Cerebellar nuclear complex (tissue), 1 donor: ENCODE measurements around the gene GIN1.
"Not testable (repeated sequence)": the region's sequence is repeated elsewhere in the genome, so short reads cannot be mapped to it uniquely, and the experiment has no call there.

ENCODE experiments used
- DNase-seq, 2 experiments: peaks; one replicate each; lab custom pipeline; 2025; lab: John Stamatoyannopoulos, UW

Gene GIN1, protein sequence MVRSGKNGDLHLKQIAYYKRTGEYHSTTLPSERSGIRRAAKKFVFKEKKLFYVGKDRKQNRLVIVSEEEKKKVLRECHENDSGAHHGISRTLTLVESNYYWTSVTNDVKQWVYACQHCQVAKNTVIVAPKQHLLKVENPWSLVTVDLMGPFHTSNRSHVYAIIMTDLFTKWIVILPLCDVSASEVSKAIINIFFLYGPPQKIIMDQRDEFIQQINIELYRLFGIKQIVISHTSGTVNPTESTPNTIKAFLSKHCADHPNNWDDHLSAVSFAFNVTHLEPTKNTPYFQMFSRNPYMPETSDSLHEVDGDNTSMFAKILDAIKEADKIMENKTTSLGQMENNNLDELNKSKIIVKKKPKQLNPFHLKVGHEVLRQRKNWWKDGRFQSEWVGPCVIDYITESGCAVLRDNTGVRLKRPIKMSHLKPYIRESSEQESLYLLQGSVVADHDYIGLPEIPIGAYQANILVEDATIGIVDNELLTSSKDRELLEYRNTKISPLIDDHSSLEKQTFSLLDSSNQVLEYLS

DNA sequence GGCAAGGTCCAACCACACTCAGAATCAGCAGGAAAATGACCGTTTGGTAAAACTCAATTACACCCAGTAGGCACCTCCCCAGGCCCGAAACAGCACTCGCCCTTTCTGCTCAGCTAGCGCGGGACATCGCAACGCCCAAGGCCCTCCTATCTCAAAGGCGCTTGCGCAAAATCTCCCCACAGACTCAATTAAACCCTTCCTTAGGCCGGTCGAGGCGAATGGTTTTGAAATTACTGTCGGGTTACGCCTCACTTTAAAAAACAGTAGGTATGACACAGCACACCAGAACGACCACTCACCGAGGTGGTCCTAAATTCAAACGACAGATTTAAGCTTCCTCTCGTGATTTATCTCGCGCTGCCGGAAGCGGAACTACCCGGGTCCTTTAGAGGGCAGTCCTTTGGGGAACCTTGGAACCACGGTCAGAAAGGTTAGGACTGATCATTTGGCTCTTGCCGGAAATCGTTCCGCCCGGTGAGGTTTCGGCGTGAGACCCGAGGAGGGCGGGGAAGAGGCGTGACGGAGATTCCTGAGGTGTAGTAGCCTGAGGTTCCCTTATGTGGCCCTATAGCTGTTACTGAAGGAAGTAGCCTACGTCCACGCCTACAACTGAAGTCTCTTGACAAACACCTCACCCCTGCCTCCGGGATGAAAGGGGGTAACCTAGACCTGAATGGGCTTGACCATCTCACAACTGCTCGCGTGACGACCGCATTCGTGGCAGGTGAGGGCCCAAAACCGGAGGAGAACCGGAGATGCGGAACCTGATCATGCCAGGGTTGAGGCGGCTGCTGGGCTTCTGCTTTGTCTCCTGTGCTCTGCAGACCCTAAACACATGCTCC, at the start of gene GIN1, which contains the start of gene PPIP5K2:
Gene GIN1, minus strand, starts transcription at position 374 of the 842 bp plus-strand sequence. CDS start 11,431 bp downstream, outside the sequence.
Gene PPIP5K2, plus strand, starts transcription at position 537 of the 842 bp plus-strand sequence. CDS start 9,289 bp downstream, outside the sequence.
- DNase-seq, result peak; percentile 69 to 97

- no peak for DNase-seq
Observed at GRCh38 chr5:103166706-103167105, 46.8 kb upstream of the GIN1 start.

DNA sequence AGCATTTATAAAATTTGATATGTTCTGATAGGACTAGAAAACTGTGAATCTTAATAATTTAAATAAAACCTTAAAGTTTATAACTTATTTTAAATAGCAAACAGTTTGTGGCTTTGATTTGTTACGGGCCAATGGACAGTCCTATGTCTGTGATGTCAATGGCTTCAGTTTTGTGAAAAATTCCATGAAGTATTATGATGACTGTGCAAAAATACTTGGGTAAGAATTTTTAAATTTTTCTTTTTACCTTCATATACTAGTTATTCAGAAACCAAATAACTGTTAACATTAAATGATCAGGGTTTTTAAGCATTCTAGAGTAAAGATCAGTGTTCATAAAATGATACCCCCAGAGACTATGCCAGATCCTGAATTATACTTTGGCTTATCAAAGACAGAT, 31.2 kb upstream of the GIN1 start:
- DNase-seq, result no peak

GRCh38 chr5:103148213-103148612, 28.3 kb upstream of the GIN1 start:
- no peak for DNase-seq

- no peak for DNase-seq
Observed at GRCh38 chr5:103145196-103145595, 25.3 kb upstream of the GIN1 start.

GRCh38 chr5:103142132-103142531, 22.2 kb upstream of the GIN1 start:
- not testable (repeated sequence) for DNase-seq

DNA sequence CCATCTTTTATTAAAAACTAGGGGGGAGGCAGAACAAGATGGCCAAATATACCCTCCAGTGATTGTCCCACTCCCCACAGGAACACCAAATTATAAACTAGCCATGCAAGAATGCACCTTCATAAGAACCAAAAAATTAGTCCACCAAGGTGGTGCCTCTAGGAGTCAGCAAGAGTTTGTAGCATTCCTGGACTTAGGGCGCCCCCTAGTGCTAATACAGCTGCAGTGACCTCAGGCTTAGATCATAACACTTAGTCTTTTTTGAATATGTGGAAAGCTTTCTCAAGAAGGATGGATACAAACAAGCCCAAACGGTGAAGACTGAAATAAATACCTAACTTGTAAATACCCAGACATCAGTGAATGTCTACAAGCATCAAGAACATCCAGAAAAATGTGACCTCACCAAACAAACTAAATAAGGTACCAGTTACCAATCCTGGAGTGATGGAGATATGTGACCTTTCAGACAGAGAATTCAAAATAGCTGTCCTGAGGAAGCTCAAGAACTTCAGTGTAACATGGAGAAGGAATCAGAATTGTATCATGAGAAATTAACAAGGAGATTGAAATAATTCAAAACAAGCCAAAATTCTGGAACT, 19.4 kb upstream of the GIN1 start:
- DNase-seq, result peak in 1 of 2 experiments; percentile 44

DNA sequence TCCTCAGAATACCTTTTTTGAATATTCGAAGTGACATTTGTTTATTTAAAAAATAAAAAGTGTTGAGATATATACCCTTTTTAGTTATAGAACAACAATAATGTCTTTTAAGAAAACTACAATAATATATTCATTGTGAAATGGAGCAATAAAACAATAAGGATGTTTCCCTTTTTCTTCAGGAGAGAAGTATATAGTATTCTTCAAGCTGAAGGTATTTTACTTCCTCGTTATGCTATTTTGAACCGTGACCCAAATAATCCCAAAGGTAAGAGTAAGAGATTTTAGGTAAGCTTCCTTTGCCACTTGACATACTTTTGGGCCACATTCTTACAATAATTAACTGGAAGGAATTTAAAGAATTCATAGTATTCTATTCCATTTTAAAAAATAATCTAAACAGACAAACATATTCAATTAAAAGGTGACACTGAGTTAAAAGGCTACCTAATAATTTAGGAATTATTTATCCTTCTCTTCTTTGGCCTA, 18.3 kb upstream of the GIN1 start:
- no peak for DNase-seq

- DNase-seq, result no peak
Observed at GRCh38 chr5:103135461-103135860, 15.5 kb upstream of the GIN1 start.

- DNase-seq, result no peak
Observed at GRCh38 chr5:103133231-103133630, 13.3 kb upstream of the GIN1 start.

- DNase-seq, result no peak
Observed at GRCh38 chr5:103132684-103133083, 12.7 kb upstream of the GIN1 start.

GRCh38 chr5:103128202-103128601, 8.3 kb upstream of the GIN1 start:
- no peak for DNase-seq

- DNase-seq, result no peak
Observed at GRCh38 chr5:103127292-103127817, 7.4 kb upstream of the GIN1 start.

DNA sequence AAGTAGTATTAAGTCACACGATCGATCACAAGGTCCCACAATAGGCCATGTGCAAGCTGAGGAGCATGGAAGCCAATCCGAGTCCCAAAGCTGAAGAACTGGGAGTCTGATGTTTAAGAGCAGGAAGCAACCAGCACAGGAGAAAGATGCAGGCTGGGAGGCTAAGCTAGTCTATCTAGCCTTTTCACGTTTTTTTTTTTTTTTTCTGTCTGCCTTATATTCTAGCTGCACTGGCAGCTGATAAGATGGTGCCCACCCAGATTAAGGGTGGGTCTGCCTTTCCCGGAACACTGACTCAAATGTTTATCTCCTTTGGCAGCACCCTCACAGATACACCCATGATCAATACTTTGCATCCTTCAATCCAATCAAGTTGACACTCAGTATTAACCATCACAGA, 6.6 kb upstream of the GIN1 start:
- DNase-seq, result no peak

- DNase-seq, result no peak
Observed at GRCh38 chr5:103122242-103122641, 2.3 kb upstream of the GIN1 start.

DNA sequence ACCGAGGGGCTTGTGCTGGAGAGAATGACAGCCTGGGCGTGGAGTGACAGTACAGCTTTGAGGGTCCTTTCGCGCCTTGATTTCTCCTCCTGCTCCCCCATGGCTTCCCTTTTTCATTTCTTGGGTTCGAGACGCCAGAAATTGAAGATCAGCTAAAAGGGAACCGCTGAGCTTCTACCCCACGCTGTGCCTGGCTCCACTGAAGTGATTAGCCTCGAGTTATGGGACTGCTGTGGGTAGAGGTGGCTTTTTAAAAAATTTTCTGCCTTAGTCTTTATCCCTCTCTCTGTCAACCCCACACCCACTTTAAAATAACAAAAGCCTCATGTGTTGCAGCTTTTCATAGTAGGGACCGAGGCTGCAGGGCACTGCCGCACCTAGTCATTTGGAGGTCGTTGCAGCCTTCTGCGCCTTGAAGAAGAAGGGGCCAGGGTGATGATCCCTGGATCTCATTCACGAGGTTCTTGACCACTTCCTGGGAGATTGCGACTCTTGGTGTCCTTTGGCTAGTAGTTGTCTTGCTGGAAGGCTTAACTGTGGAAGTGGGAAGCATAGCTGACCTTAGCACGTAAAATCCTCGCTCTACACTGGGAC, 766 bp upstream of the GIN1 start:
- no peak for DNase-seq

GRCh38 chr5:103119070-103119764, 721 bp downstream of the GIN1 start:
- DNase-seq, result no peak

DNA sequence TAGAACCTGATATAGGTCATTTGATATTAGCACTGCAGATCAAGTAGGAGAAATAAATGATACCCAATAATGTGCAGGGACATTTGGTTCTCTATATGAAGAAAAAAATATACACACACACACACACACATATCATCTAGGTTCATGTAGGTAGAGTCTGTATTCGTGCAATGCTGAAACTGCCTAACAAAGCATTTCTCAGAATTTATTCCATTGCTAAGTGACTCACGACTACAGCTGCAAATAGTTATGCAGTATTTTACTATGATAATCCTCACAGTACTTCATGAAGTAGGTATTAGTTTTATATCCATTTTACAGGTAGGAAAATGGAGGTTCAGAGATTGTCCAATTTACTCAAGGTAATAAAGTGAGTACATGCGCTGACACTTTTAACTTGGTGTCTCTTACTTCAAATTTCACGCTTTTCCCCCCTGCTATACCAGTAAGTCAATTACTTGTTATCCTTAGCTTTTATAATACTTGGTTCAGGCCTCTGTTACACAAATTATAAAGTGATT, 2.4 kb downstream of the GIN1 start:
- no peak for DNase-seq

- no peak for DNase-seq
Observed at GRCh38 chr5:103114440-103114839, 5.5 kb downstream of the GIN1 start.

GRCh38 chr5:103112910-103113309, 7.0 kb downstream of the GIN1 start:
- DNase-seq, result no peak
